GM21390 (cell line): Measurements from ENCODE around the gene FBN2.
"Not testable (repeated sequence)": the region's sequence is repeated elsewhere in the genome, so short reads cannot be mapped to it uniquely, and the experiment has no call there.

Experiments used
- ATAC-seq: cut with Tn5 transposase; IDR thresholded peaks from one replicate; pipeline ENCODE4 v1.9.1; 2021; ENCODE audit not compliant: unreplicated experiment

Gene FBN2

DNA sequence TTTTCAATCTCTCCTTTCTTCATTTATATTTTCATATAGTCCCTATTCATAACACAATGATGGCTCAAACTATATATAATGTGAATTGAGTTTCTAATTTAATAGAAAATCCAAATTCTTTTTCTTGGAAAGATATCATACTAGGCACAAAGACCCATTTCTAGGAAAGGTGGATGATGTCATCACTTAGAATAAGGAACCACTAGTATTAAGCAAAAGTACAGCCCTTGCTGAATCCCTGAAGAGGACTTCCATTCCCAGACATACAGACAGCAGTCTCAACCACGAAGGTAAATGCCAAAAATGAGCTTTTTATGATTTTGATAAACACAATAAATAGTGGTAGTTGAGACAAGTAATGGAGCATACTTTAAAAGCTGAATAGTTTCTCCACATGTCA, 210.0 kb downstream of the FBN2 start:
- ATAC-seq = no peak

GRCh38 chr5:128321418-128321817, 216.6 kb downstream of the FBN2 start:
- not testable (repeated sequence) for ATAC-seq

GRCh38 chr5:128318691-128319090, 219.4 kb downstream of the FBN2 start:
- no peak for ATAC-seq

DNA sequence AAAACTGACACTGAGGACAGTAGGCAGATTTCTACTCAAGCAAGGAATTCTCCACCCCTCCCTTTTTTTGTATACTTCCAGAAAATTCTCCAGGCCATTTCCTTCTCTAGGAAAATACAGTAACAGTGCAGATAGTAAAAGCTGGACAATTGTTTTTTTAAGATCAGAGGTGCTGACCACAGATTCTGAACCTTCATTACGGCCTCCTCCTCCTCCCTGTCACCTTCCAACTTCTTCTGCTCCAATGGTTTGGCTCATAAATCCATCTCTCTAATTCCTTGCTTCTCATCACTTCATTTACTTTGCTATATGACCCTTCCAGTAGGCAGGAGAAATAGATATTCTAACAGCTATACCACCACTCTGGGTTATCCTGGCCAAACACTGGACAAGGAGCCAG, 220.6 kb downstream of the FBN2 start:
- no peak for ATAC-seq

GRCh38 chr5:128315671-128316070, 222.4 kb downstream of the FBN2 start:
- no peak for ATAC-seq

DNA sequence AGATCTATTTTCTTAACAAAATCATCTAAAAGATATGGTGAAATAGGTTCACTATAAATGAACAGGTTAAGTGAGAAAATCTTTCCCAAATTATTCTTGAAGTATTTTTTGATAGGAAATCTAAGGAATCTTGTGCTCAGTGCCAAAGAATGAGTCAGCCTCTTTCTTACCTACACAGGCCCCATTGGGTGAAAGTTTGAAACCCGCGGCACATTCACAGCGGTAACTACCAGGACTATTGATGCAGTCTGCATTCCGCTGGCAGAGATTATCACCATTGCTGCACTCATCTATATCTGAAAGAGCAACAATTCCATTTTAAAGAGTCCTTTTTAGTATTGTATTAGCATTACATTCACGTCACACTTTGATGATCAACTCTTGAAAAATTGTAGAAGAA, 232.7 kb downstream of the FBN2 start:
- no peak for ATAC-seq

DNA sequence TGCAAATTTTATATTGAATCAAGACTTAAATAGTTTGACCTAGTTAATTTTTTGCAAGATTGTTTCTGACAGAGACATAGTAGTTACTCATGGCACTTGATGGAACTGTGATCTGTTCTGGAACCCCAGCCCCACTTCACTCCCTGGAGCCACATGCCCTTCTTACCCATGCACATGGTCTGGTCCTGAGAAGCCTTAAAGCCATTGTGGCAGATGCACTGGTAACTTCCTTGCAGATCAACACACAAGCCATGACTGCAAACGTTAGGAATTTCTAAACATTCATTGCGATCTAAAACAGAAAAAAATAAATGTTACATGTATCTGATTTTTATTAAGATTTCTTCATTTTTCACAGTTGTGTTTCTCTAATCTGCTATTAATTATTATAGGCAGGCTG, 233.3 kb downstream of the FBN2 start:
- no peak for ATAC-seq

GRCh38 chr5:128304088-128304487, 234.0 kb downstream of the FBN2 start:
- ATAC-seq = no peak

DNA sequence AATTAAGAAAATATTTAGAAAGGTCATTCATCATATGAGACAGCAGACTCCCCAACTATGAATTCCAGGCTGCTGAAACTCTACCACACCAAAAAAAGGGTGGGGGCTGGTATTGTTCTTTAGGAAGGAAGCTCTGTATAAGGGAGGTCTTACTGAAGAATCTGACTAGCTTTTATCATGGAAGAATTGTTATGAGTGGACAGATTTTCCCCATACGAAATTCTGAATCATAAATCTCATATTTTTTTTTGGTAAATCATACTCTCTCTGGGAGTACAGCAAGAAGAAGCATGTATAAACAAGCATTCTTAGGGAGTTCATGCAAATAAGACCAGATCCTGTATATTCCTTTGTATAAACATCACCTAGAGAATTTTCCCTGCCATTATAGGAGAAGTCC, 234.5 kb downstream of the FBN2 start:
- ATAC-seq = no peak

- no peak for ATAC-seq
Observed at GRCh38 chr5:128300181-128300580, 237.9 kb downstream of the FBN2 start.

DNA sequence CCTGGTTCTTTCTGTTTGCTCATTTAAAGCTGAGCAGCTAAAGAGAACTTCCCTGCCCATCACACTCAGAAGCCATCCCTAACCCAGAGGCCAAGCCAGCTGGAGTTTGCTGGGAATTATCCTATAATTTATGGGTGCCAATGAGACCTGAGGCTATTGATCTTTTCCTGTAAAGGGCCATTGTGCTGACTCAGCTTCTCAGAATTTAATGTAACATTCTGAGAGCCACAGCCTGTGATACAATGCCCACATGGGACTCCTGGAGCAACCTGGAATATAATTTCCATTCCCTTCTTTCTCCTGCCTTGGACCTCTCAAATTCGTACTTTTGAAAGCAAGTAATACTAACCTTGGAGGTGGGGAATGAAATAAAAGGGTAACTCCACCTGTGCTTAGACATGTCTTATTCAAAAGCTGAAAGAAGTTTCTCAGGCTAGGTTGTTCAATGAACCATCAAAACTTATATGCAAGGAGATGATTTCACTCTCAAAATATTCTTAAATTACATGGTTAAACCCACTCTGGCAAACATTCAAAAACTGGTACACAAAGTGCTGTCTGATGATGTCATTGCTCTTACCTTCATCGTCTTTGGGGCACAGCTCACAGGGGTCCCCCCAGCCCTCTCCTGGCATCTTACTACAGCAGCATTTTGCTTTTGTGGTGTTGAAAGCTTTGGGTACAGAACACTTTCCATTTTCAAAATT, 247.7 kb downstream of the FBN2 start:
- no peak for ATAC-seq

DNA sequence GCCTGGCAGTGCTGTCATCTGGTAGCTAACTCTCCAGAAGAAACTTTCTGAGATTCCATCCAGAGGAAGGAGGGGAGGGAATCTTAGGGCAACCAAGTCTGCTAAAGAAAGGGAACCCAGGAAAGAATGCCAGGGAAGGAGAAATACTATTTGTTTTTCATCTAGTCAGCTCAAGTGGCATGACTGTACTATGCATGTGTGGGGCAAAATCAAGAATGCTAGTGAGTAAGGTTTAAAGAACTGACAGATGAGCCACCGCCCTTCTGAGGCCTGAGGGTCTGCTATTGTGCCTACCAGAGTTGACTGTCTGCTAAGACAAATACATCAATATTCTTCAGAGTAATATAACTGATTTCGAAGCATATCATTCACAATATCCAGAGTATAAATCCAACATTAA, 250.3 kb downstream of the FBN2 start:
- ATAC-seq = no peak

DNA sequence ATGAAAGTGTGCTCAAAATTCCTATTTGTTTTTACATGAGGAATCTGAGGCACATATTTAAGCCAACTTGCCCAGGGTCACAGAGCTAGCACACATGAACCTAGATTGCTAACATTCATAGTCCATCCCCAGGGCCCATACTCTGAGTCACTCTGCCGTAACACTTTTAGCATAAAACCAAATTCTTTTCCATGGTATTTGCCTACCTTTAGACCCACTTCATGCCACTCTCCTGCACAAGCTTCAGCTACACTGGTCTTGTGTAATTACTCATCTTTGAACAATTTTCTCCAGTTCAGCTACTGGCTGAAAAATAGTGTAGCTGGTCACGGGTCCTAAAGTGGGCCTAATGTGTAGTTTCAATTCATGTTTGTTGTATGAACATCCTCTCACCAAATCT, 253.8 kb downstream of the FBN2 start:
- ATAC-seq = no peak

DNA sequence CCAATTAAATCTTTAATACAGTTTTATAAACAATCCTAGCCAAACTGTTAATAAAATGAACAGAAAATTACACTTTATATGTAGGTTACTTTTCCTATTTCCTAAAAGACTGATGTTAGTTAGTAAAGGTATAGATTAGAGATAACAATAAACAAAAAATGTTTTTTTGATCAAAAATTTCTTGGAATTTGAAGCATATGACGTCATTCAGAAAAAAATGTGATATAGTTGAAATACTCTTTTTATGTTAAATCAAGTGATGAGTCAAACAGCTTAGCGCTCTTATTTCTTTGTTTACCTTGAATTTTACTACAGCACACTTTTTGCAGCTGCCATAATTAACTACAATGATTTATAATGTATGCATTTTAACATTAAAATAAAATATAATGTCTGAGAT, 258.7 kb downstream of the FBN2 start:
- ATAC-seq = no peak

- no peak for ATAC-seq
Observed at GRCh38 chr5:128276537-128277216, 261.4 kb downstream of the FBN2 start.

GRCh38 chr5:128274441-128274840, 263.6 kb downstream of the FBN2 start:
- no peak for ATAC-seq

- ATAC-seq = no peak
Observed at GRCh38 chr5:128273736-128274135, 264.3 kb downstream of the FBN2 start.

DNA sequence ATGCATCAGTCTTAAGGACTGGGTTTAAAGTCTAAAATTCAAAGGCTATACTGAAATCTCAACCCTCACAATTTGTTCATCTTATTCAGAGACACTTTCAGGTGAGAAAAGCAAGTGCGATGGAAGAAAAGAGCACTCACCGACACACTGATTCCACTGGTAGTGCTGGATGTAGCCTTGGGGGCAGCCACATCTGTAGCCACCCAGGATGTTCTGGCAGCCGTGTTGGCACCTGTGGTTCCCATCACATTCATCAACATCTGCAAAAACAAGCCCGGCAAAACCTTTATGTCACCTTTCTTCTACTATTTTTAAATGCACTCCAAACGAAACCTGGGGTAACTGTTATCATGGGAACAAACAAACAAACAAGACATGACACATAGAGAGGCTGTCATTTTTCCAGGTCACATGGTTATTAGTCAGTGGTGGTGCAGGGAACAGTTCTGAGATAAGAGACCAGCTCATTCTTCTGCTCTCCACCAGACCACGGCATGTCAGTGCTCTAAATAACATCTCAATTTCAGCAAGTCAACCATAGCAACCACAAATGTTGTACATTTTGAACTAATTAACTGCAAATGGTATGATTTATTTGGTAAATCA, 266.1 kb downstream of the FBN2 start:
- no peak for ATAC-seq

GRCh38 chr5:128271071-128271470, 267.0 kb downstream of the FBN2 start:
- ATAC-seq = no peak

DNA sequence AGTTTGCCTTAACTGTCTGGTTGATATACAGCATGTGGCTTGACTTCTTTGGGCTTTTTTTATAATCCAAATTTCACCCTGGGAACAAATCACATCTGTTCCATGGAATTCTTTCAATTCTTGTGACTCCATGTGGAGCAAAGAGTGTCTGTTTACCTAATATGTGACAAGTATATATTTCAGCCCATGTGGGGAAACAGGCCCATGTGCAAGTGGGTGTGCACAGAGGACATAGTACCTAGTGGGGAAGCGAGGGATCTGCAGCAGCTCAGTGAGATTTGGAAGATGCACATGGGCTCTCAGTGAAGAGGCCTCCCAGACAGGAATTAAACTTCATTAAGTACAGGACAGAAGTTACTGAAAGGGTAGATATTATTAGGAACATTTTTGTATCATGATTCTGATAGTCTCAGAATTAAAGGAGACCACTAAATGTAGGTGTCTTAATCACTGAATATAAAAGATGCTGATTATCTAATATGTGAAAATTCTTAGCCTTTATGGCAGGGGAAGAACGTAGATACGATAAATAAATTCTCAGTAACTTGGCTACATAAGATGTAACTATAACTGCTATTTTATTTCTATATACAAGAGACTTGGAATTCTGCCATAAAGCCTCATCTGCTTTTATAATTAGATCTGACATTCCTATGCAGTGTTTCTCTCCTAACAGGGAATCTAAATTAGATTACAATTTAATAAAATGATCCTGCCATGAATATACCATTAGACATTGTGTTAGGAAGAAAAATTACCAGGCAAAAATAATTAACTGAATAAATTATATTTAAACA, 273.3 kb downstream of the FBN2 start:
- no peak for ATAC-seq

DNA sequence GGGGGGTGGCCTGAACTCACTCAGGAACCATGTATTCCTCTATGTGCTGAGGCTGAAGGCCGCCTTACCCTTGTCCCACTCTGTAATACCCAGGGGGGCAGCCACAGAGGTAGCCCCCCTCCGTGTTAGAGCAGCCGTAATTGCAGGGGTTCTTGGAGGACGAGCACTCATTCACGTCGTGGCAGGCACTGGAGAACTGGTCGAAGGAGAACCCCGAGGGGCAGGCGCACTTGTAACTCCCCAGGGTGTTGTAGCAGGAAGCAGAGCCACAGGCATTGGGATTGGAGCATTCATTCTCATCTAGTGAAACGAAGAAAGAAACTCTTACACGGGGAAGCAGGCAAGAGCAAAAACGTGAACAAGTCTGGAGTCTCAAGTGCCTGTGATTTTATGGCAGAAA, 274.7 kb downstream of the FBN2 start:
- no peak for ATAC-seq

- no peak for ATAC-seq
Observed at GRCh38 chr5:128262911-128263310, 275.1 kb downstream of the FBN2 start.
